Natural killer cell (primary cell): ENCODE results near the gene C1QTNF2. TPM values are rescaled to one million over a fixed set of nuclear protein-coding genes. Genes with fewer than 3 reads are reported as not detected.

Experiments
- ATAC-seq, 3 donors: fragments of 150-1000 bp in 2 of 3; fragments of 200-7000 bp in 1 of 3; cut with Tn5 transposase; 1 replicate in 1 of 3; 2 replicates in 2 of 3; pipeline ENCODE4 v1.10.0; 2021; ENCODE audit warnings: mild to moderate bottlenecking in 2 of 3, moderate library complexity in 2 of 3
- DNase-seq, 2 donors: peaks; one replicate each; pipeline versions ENCODE4 v3.0.0 to v3.0.0-alpha.2; 2013 to 2021; ENCODE audit warnings: mixed read lengths in 1 of 2
- H3K27ac ChIP-seq: one replicate; pipeline ENCODE4 v1.5.1; 2013; ENCODE audit warnings: mild to moderate bottlenecking, low read length
- H3K27me3 ChIP-seq: one replicate; pipeline ENCODE4 v1.6.1; 2013; ENCODE audit warnings: low read length; ENCODE audit not compliant: control insufficient read depth, insufficient read depth
- H3K36me3 ChIP-seq: one replicate; pipeline ENCODE4 v1.6.1; 2013; ENCODE audit warnings: low read length; ENCODE audit not compliant: control insufficient read depth, insufficient read depth
- H3K4me1 ChIP-seq: one replicate; pipeline ENCODE4 v1.6.1; 2013; ENCODE audit warnings: low read length; ENCODE audit not compliant: control insufficient read depth, insufficient read depth
- H3K4me3 ChIP-seq: one replicate; pipeline ENCODE4 v1.5.1; 2013; ENCODE audit warnings: low read length
- H3K9me3 ChIP-seq: one replicate; pipeline ENCODE4 v1.6.1; 2013; ENCODE audit warnings: low read length; ENCODE audit not compliant: control insufficient read depth, insufficient read depth
- H3K27ac Mint-ChIP-seq, 2 donors: one replicate each; pipeline ENCODE4 v1.8.0; 2022; ENCODE audit warnings: mild to moderate bottlenecking in 2 of 2, mixed read lengths in 2 of 2, moderate library complexity in 1 of 2
- H3K27me3 Mint-ChIP-seq, 2 donors: one replicate each; pipeline ENCODE4 v1.8.0; 2022; ENCODE audit warnings: low read depth in 2 of 2, mixed read lengths in 2 of 2
- H3K36me3 Mint-ChIP-seq: one replicate; pipeline ENCODE4 v1.8.0; 2022; ENCODE audit warnings: mixed read lengths
- H3K4me1 Mint-ChIP-seq, 2 donors: one replicate each; pipeline ENCODE4 v1.8.0; 2022; ENCODE audit warnings: mixed read lengths in 2 of 2
- H3K4me3 Mint-ChIP-seq: one replicate; pipeline ENCODE4 v1.8.0; 2022; ENCODE audit warnings: mild to moderate bottlenecking, moderate library complexity, mixed read lengths
- H3K9me3 Mint-ChIP-seq, 2 donors: one replicate each; pipeline ENCODE4 v1.8.0; 2022; ENCODE audit warnings: mixed read lengths in 2 of 2
- CTCF ChIP-seq: fragments of 200-600 bp; IDR thresholded peaks from one replicate; pipeline ENCODE4 v1.8.0; 2022; ENCODE audit warnings: antibody characterized with exemption
- WGBS: methylation state at CpG from one replicate; pipeline ENCODE4 v1.1.7; 2013; ENCODE audit warnings: missing lambda C conversion rate; ENCODE audit not compliant: insufficient coverage; 5-methylcytosine and 5-hydroxymethylcytosine counted together
- intact Hi-C: fragments of 100-400 bp; cut with micrococcal nuclease; formaldehyde crosslinking; loops from one replicate; pipeline ENCODE4 v1.14.2; 2022
- total RNA-seq, 4 donors: library from RNA; stranded (reverse); fragments of 120-200 nt in 1 of 4; gene quantifications; one replicate each; pipeline versions ENCODE4 v1.2.3 to v1.2.4, GENCODE V29; 2013 to 2022

Gene C1QTNF2
- total RNA-seq, 3 donors from 2014 or later (not counting 1 experiment from before 2014, with no cell fraction given): not detected

- H3K4me3 ChIP-seq: no peak overlapping the region
- H3K4me1 ChIP-seq: no peaks in the 10 kb centered on the region
- H3K9me3 Mint-ChIP-seq: no peaks in the 10 kb centered on the region
- ATAC-seq (no peak), DNase-seq (no peak)
- 92% methylated on average over 2 of the region's 2 CpGs for WGBS
- H3K27me3 ChIP-seq: no peaks in the 10 kb centered on the region
- intact Hi-C loops: no loop called here
- H3K36me3 ChIP-seq: no peaks in the 10 kb centered on the region
- no peaks in the 10 kb centered on the region for H3K9me3 ChIP-seq
- H3K27ac ChIP-seq: no peak overlapping the region
- H3K27ac Mint-ChIP-seq: no peak overlapping the region
- TF ChIP-seq CTCF: no peak
- no peaks in the 10 kb centered on the region for H3K4me1 Mint-ChIP-seq
- H3K4me3 Mint-ChIP-seq: no peak overlapping the region
- H3K27me3 Mint-ChIP-seq: peaks cover 22 to 42% of the 10 kb centered on the region in 2 donors
- H3K36me3 Mint-ChIP-seq: no peaks in the 10 kb centered on the region
Measured at GRCh38 chr5:160380041-160380440, 9.6 kb upstream of the C1QTNF2 start.

GRCh38 chr5:160379511-160379910 lies 9.1 kb upstream of the C1QTNF2 start:
- no peak overlapping the region for H3K4me3 Mint-ChIP-seq
- intact Hi-C loops: no loop called here
- H3K9me3 Mint-ChIP-seq: no peaks in the 10 kb centered on the region
- Histone ChIP-seq H3K4me1 (no peaks in the 10 kb centered on the region), H3K9me3 (no peaks in the 10 kb centered on the region), H3K4me3 (no peak overlapping the region), H3K27ac (no peak overlapping the region), H3K36me3 (no peaks in the 10 kb centered on the region), H3K27me3 (no peaks in the 10 kb centered on the region)
- TF ChIP-seq CTCF: no peak
- DNase-seq (no peak), ATAC-seq (no peak)
- peaks cover 25 to 48% of the 10 kb centered on the region in 2 donors for H3K27me3 Mint-ChIP-seq
- no peaks in the 10 kb centered on the region for H3K36me3 Mint-ChIP-seq
- no peak overlapping the region for H3K27ac Mint-ChIP-seq
- WGBS: 48% methylated on average over 4 of the region's 4 CpGs
- H3K4me1 Mint-ChIP-seq: no peaks in the 10 kb centered on the region

- no CpG with 5 or more reads among the region's 2 CpGs for WGBS
Measured at GRCh38 chr5:160378330-160378729, 7.9 kb upstream of the C1QTNF2 start.

More at GRCh38 chr5:160378330-160378729, 7.9 kb upstream of the C1QTNF2 start:
- ATAC-seq (no peak), DNase-seq (no peak)
- H3K4me3 ChIP-seq: no peak overlapping the region
- H3K4me1 ChIP-seq: no peaks in the 10 kb centered on the region
- Mint-ChIP-seq H3K36me3 (no peaks in the 10 kb centered on the region), H3K9me3 (no peaks in the 10 kb centered on the region), H3K4me1 (no peaks in the 10 kb centered on the region), H3K4me3 (no peak overlapping the region), H3K27ac (no peak overlapping the region), H3K27me3 (peaks cover 28 to 59% of the 10 kb centered on the region in 2 donors)
- intact Hi-C loops: no loop called here
- no peaks in the 10 kb centered on the region for H3K9me3 ChIP-seq
- no peaks in the 10 kb centered on the region for H3K36me3 ChIP-seq
- H3K27ac ChIP-seq: no peak overlapping the region
- TF ChIP-seq CTCF: no peak
- H3K27me3 ChIP-seq: peaks cover under 1% of the 10 kb centered on the region
